Activated T-helper 1 cell treated with Interleukin-2 at 50 U/mL for 16 hours (primary cell): ENCODE measurements around the gene TMA7B.

Experiments
- DNase-seq: peaks from one replicate; pipeline ENCODE4 v3.0.0-alpha.2; 2020; ENCODE audit warnings: low read depth

The TMA7B gene

GRCh38 chr22:40002935-40003715 lies 42.9 kb downstream of the TMA7B start:
- no peak for DNase-seq

- DNase-seq, result no peak
Observed at GRCh38 chr22:40004836-40005235, 44.6 kb downstream of the TMA7B start.

DNA sequence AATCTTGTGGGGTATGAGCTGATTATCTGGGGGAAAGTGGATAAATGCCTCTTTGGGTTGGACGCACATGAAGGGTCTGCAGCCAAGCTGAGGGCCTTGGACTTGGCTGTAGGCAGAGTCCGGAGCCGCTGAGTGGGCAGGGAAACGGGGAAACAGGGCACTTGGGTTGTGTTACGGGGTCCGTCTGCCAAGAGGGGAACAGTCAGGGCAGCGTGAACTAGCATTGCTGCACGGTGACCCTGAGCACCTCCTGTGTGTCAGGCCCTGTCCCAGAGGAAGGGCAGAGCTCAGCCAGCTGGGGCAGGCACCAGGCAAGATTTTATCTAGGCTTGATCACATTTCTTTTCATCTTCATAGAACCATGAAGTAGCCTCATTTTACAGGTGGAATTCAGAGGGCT lies 46.4 kb downstream of the TMA7B start:
- DNase-seq, result no peak

DNA sequence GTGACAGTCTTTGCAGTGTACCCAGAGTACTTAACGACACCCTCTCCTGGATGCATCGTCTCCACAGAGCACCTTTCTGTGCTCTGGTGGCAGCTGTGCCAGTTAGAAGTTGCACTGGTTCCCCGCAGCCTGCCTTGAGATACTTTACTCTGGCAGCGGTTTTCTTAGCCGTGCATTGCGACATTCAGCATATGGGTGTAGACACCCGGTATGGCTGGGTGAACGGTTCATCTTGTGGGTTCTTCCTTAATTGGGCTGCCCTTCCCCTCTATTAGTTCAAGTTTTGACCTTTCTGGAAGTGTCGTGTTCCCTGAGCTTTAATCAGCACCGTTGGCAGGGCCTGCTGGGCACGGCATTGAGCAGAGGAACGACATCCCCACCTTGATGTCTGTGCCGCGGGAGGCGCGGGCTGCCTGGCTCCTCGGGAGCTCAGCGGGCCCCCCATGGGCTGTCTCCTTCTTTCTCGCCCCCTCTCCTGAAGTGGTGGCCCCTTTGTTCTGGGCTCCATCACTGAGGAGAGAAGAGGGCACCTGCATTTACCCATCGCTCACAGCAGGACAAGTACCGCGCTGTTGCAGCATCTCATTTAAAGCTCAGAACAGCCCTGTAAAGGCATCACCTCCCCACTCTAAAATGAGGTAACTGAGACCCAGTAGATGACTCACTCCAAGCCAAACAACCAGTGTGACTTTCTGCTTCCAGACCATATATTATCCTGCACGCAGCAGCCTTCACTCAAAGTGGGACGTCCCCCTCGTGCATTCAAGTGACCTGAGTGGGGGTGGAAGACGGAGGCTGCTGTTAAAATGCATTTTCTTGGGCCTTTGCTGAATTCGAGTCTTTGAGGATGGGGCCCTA lies 47.9 kb downstream of the TMA7B start:
- no peak for DNase-seq

- DNase-seq, result no peak
Observed at GRCh38 chr22:40008726-40009291, 48.6 kb downstream of the TMA7B start.

GRCh38 chr22:40009292-40009774 lies 49.1 kb downstream of the TMA7B start:
- no peak for DNase-seq

- DNase-seq, result no peak
Observed at GRCh38 chr22:40009951-40010671, 49.9 kb downstream of the TMA7B start.

DNA sequence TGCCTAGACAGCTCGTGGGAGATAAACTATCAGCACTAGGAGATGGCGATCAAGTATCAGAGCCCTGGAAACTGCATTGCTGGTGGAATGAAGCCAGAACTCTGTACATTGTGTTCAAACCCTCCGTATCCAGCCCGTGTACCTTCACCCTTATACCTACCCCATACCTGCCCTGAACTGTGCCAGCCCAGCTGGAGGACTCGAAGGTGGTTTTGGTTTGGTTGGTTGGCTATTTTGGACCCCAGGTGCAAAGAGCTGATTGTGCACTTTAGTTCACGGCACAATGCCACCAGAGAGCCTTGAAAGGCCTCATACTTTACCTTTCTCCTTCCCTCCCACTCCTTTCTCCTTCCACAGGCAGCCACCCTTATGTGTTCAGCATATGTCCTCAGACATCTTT lies 50.5 kb downstream of the TMA7B start:
- DNase-seq, result no peak
